Hepatocyte (in vitro differentiated cells): Measurements from ENCODE around the gene SHROOM3. TPM values are rescaled to one million over a fixed set of nuclear protein-coding genes. Genes with fewer than 3 reads are reported as not detected.

ENCODE experiments used
- DNase-seq: peaks from one replicate; pipeline ENCODE4 v3.0.0-alpha.2; 2016; ENCODE audit warnings: low spot score
- H2AFZ ChIP-seq: fragments of 200-600 bp; sonication (generic); 2 replicates; pipeline ENCODE4 v1.6.0; 2016; ENCODE audit warnings: antibody characterized with exemption, mild to moderate bottlenecking
- H3K27ac ChIP-seq: fragments of 200-600 bp; sonication (generic); 2 replicates; pipeline ENCODE4 v1.5.1; 2016; ENCODE audit warnings: mild to moderate bottlenecking
- H3K27me3 ChIP-seq: fragments of 200-600 bp; sonication (generic); 2 replicates; pipeline ENCODE4 v1.6.1; 2016
- H3K36me3 ChIP-seq: fragments of 200-600 bp; sonication (generic); replicated peaks from 2 replicates; pipeline ENCODE4 v1.5.1; 2016; ENCODE audit warnings: low read depth; ENCODE audit not compliant: insufficient read depth
- H3K4me1 ChIP-seq: fragments of 200-600 bp; sonication (generic); 2 replicates; pipeline ENCODE4 v1.5.1; 2016; ENCODE audit warnings: mild to moderate bottlenecking, moderate library complexity; ENCODE audit not compliant: insufficient read depth
- H3K4me2 ChIP-seq: fragments of 200-600 bp; sonication (generic); 2 replicates; pipeline ENCODE4 v1.6.0; 2016
- H3K4me3 ChIP-seq: fragments of 200-600 bp; sonication (generic); 2 replicates; pipeline ENCODE4 v1.5.1; 2016; ENCODE audit warnings: mild to moderate bottlenecking
- H3K79me2 ChIP-seq: fragments of 200-600 bp; sonication (generic); 2 replicates; pipeline ENCODE4 v1.6.0; 2017; ENCODE audit warnings: mild to moderate bottlenecking
- H3K9me2 ChIP-seq: fragments of 200-600 bp; sonication (generic); replicated peaks from 2 replicates; pipeline ENCODE4 v1.6.0; 2017; ENCODE audit warnings: mild to moderate bottlenecking; ENCODE audit not compliant: insufficient read depth
- H3K9me3 ChIP-seq: fragments of 200-600 bp; sonication (generic); 2 replicates; pipeline ENCODE4 v1.5.1; 2016; ENCODE audit warnings: low read depth, mild to moderate bottlenecking
- H4K20me1 ChIP-seq: fragments of 200-600 bp; sonication (generic); 2 replicates; pipeline ENCODE4 v1.6.0; 2016; ENCODE audit warnings: mild to moderate bottlenecking; ENCODE audit not compliant: insufficient read depth, poor library complexity, severe bottlenecking
- EZH2 ChIP-seq: fragments of 200-600 bp; sonication (generic); IDR thresholded peaks from 2 replicates; pipeline ENCODE4 v1.6.1; 2016; ENCODE audit warnings: antibody characterized with exemption, mild to moderate bottlenecking, borderline replicate concordance
- EZH2phosphoT487 ChIP-seq: fragments of 200-600 bp; sonication (generic); IDR thresholded peaks from one replicate; pipeline ENCODE4 v1.6.1; 2018; ENCODE audit warnings: antibody characterized with exemption, mild to moderate bottlenecking, low read depth, moderate library complexity; ENCODE audit not compliant: unreplicated experiment, severe bottlenecking
- WGBS: methylation state at CpG from one replicate; pipeline ENCODE4 v1.1.6; 2016; ENCODE audit warnings: low lambda C conversion rate; ENCODE audit errors: missing lambda C conversion rate; 5-methylcytosine and 5-hydroxymethylcytosine counted together
- polyA plus RNA-seq: library from polyadenylated mRNA; unstranded; fragments of >200 nt; fragmentation: Nextera tagmentation; extraction: Ambion mirVana; gene quantifications from 2 replicates; pipeline ENCODE4 v1.2.1, GENCODE V29; 2016
- total RNA-seq: library from RNA; depleted of rRNA; stranded (reverse); fragments of >200 nt; gene quantifications from 2 replicates; pipeline ENCODE4 v1.2.3, GENCODE V29; 2014
- TF ChIP-seq, protein P1 (sequence below): fragments of 200-600 bp; sonication (generic); IDR thresholded peaks from 2 replicates; pipeline ENCODE4 v1.5.1; 2016; ENCODE audit warnings: antibody characterized with exemption, mild to moderate bottlenecking; ENCODE audit not compliant: poor library complexity

Gene SHROOM3
- total and polyA plus RNA-seq, 2 experiments from 2014 or later: 35.0 to 63.1 TPM

DNA sequence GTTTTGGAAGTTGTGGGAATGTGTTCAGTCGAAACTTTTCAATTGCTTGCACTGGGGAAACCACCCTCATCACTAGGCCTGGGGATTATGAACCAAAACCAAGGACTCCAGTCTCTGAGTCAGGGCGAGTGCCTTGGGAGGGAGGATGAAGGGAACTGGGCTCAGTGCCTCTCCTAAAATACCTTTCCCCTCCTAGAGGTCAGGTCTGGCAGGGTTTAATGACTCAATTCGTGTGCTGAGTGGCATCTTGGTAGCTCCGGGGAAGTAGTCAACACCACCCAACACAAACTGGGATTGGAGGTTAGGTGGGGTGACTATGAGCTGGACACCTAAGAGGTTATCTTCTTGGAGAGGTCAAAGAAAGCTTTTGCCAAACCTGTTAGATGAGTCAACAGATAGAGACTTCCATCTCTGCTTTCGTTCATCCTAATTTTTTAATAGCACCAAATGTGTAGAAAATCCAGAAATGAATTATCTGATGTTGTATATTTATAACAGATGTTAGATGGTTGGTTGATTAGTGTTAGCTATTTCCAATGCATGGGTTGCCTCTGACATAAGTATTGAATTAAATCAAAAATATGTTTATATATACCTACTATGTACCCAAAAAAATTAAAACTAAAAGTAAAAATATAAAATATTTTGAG is 202.8 kb downstream of the SHROOM3 start:
- 81% methylated on average over 5 of the region's 5 CpGs for WGBS
- Histone ChIP-seq H3K4me1 (no peaks in the 10 kb centered on the region), H3K36me3 (no peaks in the 10 kb centered on the region), H3K4me2 (no peak overlapping the region), H3K27me3 (no peaks in the 10 kb centered on the region), H3K27ac (no peak overlapping the region), H2AFZ (no peak overlapping the region), H3K4me3 (no peak overlapping the region), H4K20me1 (no peaks in the 10 kb centered on the region), H3K9me2 (no peaks in the 10 kb centered on the region), H3K9me3 (no peaks in the 10 kb centered on the region), H3K79me2 (peaks cover 7% of the 10 kb centered on the region)
- no peak for DNase-seq
- TF ChIP-seq EZH2 (no peak), EZH2phosphoT487 (no peak)
- TF ChIP-seq, protein P1, sequence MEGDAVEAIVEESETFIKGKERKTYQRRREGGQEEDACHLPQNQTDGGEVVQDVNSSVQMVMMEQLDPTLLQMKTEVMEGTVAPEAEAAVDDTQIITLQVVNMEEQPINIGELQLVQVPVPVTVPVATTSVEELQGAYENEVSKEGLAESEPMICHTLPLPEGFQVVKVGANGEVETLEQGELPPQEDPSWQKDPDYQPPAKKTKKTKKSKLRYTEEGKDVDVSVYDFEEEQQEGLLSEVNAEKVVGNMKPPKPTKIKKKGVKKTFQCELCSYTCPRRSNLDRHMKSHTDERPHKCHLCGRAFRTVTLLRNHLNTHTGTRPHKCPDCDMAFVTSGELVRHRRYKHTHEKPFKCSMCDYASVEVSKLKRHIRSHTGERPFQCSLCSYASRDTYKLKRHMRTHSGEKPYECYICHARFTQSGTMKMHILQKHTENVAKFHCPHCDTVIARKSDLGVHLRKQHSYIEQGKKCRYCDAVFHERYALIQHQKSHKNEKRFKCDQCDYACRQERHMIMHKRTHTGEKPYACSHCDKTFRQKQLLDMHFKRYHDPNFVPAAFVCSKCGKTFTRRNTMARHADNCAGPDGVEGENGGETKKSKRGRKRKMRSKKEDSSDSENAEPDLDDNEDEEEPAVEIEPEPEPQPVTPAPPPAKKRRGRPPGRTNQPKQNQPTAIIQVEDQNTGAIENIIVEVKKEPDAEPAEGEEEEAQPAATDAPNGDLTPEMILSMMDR: no peak

DNA sequence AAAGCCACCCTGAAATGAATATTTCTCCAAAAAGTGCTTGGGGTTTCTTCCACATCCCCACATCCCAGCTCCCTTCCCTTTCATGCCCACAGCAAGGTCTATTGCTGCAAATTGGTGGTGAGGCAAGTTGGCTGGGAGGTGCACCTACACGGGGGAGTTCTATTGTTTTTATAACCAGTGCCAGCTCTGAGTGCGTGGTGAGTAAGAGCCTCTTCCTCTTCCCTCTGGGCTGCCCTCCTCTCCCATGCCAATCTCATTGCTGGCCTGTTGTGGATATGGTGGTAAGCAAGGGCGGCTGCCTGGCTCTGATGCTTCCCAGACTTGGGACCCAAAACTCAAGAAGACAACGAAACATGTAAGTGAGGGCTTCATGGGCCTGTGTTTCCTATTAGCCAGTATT is 204.3 kb downstream of the SHROOM3 start:
- WGBS: 83% methylated on average over 4 of the region's 4 CpGs
- H2AFZ ChIP-seq: no peak overlapping the region

DNA sequence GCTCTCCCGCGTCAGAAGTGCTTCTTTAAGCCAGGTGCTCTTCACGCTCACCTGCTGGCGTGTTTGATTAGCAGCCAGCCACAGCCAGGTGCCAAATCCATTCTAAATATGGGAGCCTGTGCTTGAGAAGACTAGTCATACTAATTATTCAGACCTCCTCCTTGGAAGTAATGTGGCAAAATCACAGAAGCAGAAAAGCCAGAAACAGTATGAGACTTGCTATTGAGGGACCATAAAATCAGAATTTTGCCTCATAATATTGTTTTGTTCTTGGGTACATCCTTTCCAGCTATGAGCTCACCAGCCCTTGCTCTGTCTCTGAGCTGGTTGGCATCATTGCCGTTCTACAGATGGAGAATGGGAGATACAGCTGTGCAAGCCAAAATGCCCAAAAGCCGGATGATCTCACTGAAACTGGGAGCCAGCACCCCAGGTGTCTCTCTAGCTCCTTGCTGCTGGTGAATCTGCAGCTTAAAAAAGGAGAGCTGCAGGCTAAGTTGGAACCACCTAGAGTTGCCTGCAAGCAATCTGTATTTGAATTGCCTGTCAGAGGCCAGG is 205.4 kb downstream of the SHROOM3 start:
- H3K4me2 ChIP-seq: no peak overlapping the region
- no peaks in the 10 kb centered on the region for H3K27me3 ChIP-seq
- H3K4me1 ChIP-seq: no peaks in the 10 kb centered on the region
- 75% methylated on average over 6 of the region's 6 CpGs for WGBS
- H3K9me2 ChIP-seq: no peaks in the 10 kb centered on the region
- H3K36me3 ChIP-seq: no peaks in the 10 kb centered on the region
- TF ChIP-seq, protein P1: no peak
- TF ChIP-seq EZH2 (no peak), EZH2phosphoT487 (no peak)
- peaks cover 12% of the 10 kb centered on the region for H3K79me2 ChIP-seq
- H4K20me1 ChIP-seq: no peaks in the 10 kb centered on the region
- no peaks in the 10 kb centered on the region for H3K9me3 ChIP-seq
- no peak overlapping the region for H2AFZ ChIP-seq
- no peak overlapping the region for H3K27ac ChIP-seq
- no peak for DNase-seq
- H3K4me3 ChIP-seq: no peak overlapping the region

More for the DNA sequence above, 204.3 kb downstream of the SHROOM3 start:
- no peaks in the 10 kb centered on the region for H3K27me3 ChIP-seq
- no peaks in the 10 kb centered on the region for H3K36me3 ChIP-seq
- TF ChIP-seq EZH2: no peak
- no peak for TF ChIP-seq EZH2phosphoT487
- TF ChIP-seq, protein P1: no peak
- no peaks in the 10 kb centered on the region for H4K20me1 ChIP-seq
- no peak overlapping the region for H3K27ac ChIP-seq
- no peaks in the 10 kb centered on the region for H3K9me2 ChIP-seq
- no peak overlapping the region for H3K4me3 ChIP-seq
- peaks cover 12% of the 10 kb centered on the region for H3K79me2 ChIP-seq
- no peaks in the 10 kb centered on the region for H3K9me3 ChIP-seq
- H3K4me2 ChIP-seq: no peak overlapping the region
- DNase-seq: no peak
- no peaks in the 10 kb centered on the region for H3K4me1 ChIP-seq
